Neural progenitor cell (in vitro differentiated cells): ENCODE measurements around the gene PIF1.

Source experiments
- EZH2 ChIP-seq: fragments of 200-600 bp; sonication (generic); IDR thresholded peaks from 2 replicates; pipeline ENCODE4 v1.6.1; 2017; ENCODE audit warnings: antibody characterized with exemption, mild to moderate bottlenecking, moderate library complexity
- EZH2phosphoT487 ChIP-seq: fragments of 200-600 bp; sonication (generic); IDR thresholded peaks from 2 replicates; pipeline ENCODE4 v1.6.1; 2017; ENCODE audit warnings: antibody characterized with exemption
- TF ChIP-seq, protein P1 (sequence below): fragments of 200-600 bp; sonication (generic); IDR thresholded peaks from 2 replicates; pipeline ENCODE4 v1.5.1; 2017; ENCODE audit warnings: antibody characterized with exemption, mild to moderate bottlenecking

DNA sequence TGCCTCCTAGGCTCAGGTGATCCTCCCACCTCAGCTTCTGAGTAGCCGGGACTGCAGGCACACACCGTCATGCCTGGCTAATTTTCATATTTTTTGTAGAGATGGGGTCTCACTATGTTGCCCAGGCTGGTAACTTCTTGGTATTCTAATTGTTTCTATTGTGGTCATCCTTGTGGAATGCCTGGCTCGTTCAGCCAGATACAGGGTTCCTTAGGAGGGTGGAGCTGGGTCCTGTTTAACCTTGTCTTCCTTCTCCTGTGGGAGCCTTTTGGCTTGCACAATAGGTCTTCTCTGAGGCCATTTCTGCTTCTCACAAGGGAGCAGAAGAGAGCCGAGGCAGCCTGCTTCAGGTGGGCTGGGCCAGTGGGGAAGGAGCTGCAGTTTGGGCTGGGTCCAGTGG, 32.0 kb upstream of the PIF1 start:
- TF ChIP-seq, protein P1, sequence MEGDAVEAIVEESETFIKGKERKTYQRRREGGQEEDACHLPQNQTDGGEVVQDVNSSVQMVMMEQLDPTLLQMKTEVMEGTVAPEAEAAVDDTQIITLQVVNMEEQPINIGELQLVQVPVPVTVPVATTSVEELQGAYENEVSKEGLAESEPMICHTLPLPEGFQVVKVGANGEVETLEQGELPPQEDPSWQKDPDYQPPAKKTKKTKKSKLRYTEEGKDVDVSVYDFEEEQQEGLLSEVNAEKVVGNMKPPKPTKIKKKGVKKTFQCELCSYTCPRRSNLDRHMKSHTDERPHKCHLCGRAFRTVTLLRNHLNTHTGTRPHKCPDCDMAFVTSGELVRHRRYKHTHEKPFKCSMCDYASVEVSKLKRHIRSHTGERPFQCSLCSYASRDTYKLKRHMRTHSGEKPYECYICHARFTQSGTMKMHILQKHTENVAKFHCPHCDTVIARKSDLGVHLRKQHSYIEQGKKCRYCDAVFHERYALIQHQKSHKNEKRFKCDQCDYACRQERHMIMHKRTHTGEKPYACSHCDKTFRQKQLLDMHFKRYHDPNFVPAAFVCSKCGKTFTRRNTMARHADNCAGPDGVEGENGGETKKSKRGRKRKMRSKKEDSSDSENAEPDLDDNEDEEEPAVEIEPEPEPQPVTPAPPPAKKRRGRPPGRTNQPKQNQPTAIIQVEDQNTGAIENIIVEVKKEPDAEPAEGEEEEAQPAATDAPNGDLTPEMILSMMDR, result no peak
- no peak for TF ChIP-seq EZH2phosphoT487
- no peak for TF ChIP-seq EZH2
